Measurements from ENCODE around the gene DPH3.

Gene DPH3

GRCh38 chr3:16260046-16260445 is 4.7 kb downstream of the DPH3 start:
- POLR2A ChIA-PET, result no interaction called here
- CTCF ChIA-PET, result interaction anchor here (0.7 to 1.7 kb wide), 3 partner anchors 8 to 353 kb away, joined by 3 to 10 read pairs (median 8); no protein-coding TSS in a partner anchor
- Histone ChIP-seq H3K9me3 (ENCODE audit: control insufficient read depth, insufficient read depth, low read depth, low read length) (no peaks in the 10 kb centered on the region), H3K4me3 (ENCODE audit: low read depth, low read length) (no peak overlapping the region), H3K4me1 (ENCODE audit: control insufficient read depth, insufficient read depth, low read length) (no peaks in the 10 kb centered on the region), H3K27ac (ENCODE audit: extremely low read depth, low read depth, low read length) (no peak overlapping the region), H3K36me3 (ENCODE audit: control insufficient read depth in 2 of 2, insufficient read depth in 1 of 2, low read length in 2 of 2) (peaks cover 3 to 39% of the 10 kb centered on the region in 2 experiments; a peak in 2 of 3 replicates)
- TF ChIP-seq ZNF248 (tag by site-specific recombination; IDR thresholded peaks at IDR 0.05) (no peak), ZNF211 (tag by site-specific recombination; IDR thresholded peaks at IDR 0.05; ENCODE audit: low read depth) (no peak), ZNF624 (tag by site-specific recombination; IDR thresholded peaks at IDR 0.05) (no peak), ZNF366 (tag by site-specific recombination; conservative IDR thresholded peaks at IDR 0.05) (no peak), OSR2 (tag by site-specific recombination; IDR thresholded peaks at IDR 0.05) (no peak), ZNF148 (tag by site-specific recombination; IDR thresholded peaks at IDR 0.05; ENCODE audit: borderline replicate concordance) (no peak), ZNF701 (tag by site-specific recombination; IDR thresholded peaks at IDR 0.05) (no peak), ZNF426 (tag by site-specific recombination; IDR thresholded peaks at IDR 0.05) (no peak), ZNF391 (tag by site-specific recombination; IDR thresholded peaks at IDR 0.05; ENCODE audit: borderline replicate concordance, low read depth) (no peak), HOXD13 (CRISPR knock-in tag; IDR thresholded peaks at IDR 0.05; ENCODE audit: borderline replicate concordance) (no peak), ZNF501 (tag by site-specific recombination; IDR thresholded peaks at IDR 0.05) (no peak), ZFP69B (tag by site-specific recombination; IDR thresholded peaks at IDR 0.05) (no peak)
- TF ChIP-seq, protein P1, sequence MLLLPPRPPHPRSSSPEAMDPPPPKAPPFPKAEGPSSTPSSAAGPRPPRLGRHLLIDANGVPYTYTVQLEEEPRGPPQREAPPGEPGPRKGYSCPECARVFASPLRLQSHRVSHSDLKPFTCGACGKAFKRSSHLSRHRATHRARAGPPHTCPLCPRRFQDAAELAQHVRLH (tag by site-specific recombination; IDR thresholded peaks at IDR 0.05), result no peak
- TF ChIP-seq, protein P2, sequence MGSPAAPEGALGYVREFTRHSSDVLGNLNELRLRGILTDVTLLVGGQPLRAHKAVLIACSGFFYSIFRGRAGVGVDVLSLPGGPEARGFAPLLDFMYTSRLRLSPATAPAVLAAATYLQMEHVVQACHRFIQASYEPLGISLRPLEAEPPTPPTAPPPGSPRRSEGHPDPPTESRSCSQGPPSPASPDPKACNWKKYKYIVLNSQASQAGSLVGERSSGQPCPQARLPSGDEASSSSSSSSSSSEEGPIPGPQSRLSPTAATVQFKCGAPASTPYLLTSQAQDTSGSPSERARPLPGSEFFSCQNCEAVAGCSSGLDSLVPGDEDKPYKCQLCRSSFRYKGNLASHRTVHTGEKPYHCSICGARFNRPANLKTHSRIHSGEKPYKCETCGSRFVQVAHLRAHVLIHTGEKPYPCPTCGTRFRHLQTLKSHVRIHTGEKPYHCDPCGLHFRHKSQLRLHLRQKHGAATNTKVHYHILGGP (tag by site-specific recombination; IDR thresholded peaks at IDR 0.05), result no peak
- TF ChIP-seq, protein P3, sequence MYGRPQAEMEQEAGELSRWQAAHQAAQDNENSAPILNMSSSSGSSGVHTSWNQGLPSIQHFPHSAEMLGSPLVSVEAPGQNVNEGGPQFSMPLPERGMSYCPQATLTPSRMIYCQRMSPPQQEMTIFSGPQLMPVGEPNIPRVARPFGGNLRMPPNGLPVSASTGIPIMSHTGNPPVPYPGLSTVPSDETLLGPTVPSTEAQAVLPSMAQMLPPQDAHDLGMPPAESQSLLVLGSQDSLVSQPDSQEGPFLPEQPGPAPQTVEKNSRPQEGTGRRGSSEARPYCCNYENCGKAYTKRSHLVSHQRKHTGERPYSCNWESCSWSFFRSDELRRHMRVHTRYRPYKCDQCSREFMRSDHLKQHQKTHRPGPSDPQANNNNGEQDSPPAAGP (tag by site-specific recombination; IDR thresholded peaks at IDR 0.05), result no peak
- TF ChIP-seq, protein P4, sequence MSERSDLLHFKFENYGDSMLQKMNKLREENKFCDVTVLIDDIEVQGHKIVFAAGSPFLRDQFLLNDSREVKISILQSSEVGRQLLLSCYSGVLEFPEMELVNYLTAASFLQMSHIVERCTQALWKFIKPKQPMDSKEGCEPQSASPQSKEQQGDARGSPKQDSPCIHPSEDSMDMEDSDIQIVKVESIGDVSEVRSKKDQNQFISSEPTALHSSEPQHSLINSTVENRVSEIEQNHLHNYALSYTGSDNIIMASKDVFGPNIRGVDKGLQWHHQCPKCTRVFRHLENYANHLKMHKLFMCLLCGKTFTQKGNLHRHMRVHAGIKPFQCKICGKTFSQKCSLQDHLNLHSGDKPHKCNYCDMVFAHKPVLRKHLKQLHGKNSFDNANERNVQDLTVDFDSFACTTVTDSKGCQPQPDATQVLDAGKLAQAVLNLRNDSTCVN (tag by site-specific recombination; optimal IDR thresholded peaks at IDR 0.05), result no peak
- TF ChIP-seq, protein P5, sequence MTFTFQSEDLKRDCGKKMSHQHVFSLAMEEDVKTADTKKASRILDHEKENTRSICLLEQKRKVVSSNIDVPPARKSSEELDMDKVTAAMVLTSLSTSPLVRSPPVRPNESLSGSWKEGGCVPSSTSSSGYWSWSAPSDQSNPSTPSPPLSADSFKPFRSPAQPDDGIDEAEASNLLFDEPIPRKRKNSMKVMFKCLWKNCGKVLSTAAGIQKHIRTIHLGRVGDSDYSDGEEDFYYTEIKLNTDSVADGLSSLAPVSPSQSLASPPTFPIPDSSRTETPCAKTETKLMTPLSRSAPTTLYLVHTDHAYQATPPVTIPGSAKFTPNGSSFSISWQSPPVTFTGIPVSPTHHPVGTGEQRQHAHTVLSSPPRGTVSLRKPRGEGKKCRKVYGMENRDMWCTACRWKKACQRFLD (tag by site-specific recombination; IDR thresholded peaks at IDR 0.05), result no peak

- no peaks in the 10 kb centered on the region for H3K9me3 ChIP-seq (ENCODE audit: control insufficient read depth, insufficient read depth, low read depth, low read length)
- H3K4me3 ChIP-seq (ENCODE audit: low read depth, low read length), result no peak overlapping the region
- H3K27ac ChIP-seq (ENCODE audit: extremely low read depth, low read depth, low read length), result no peak overlapping the region
- H3K4me1 ChIP-seq (ENCODE audit: control insufficient read depth, insufficient read depth, low read length), result no peaks in the 10 kb centered on the region
- ChIA-PET CTCF (interaction anchor here (0.6 to 1.6 kb wide), 5 partner anchors 9 to 1058 kb away, joined by 3 to 10 read pairs (median 3); no protein-coding TSS in a partner anchor), POLR2A (no interaction called here)
- H3K36me3 ChIP-seq (ENCODE audit: control insufficient read depth in 2 of 2, insufficient read depth in 1 of 2, low read length in 2 of 2), result peaks cover 3 to 39% of the 10 kb centered on the region in 2 experiments; a peak in 2 of 3 replicates
- TF ChIP-seq GLIS2 (tag by site-specific recombination; IDR thresholded peaks at IDR 0.05) (no peak), ZNF777 (tag by site-specific recombination; IDR thresholded peaks at IDR 0.05; ENCODE audit: borderline replicate concordance) (no peak), ZNF423 (tag by site-specific recombination; IDR thresholded peaks at IDR 0.05) (no peak), ZNF791 (tag by site-specific recombination; IDR thresholded peaks at IDR 0.05) (no peak)
Observed at GRCh38 chr3:16258866-16259265, 5.9 kb downstream of the DPH3 start.
